GM12878 (cell line): ENCODE data around the gene INSIG2. TPM values are rescaled to one million over a fixed set of nuclear protein-coding genes. Genes with fewer than 3 reads are reported as not detected.

Source experiments
- EZH2 ChIP-seq: IDR thresholded peaks from 2 replicates; pipeline ENCODE4 v1.6.1; 2012; ENCODE audit warnings: low read depth, mild to moderate bottlenecking, control low read depth, inconsistent platforms, low read length, borderline replicate concordance; ENCODE audit not compliant: control insufficient read depth
- FOXK2 ChIP-seq: fragments of 450-650 bp; IDR thresholded peaks from 2 replicates; pipeline ENCODE4 v1.6.1; 2017; ENCODE audit warnings: mild to moderate bottlenecking, moderate library complexity
- GABPA ChIP-seq: IDR thresholded peaks from 2 replicates; pipeline ENCODE4 v1.6.1; 2014; ENCODE audit warnings: antibody characterized with exemption, low read depth, mild to moderate bottlenecking, inconsistent platforms
- PAX8 ChIP-seq: fragments of 450-650 bp; IDR thresholded peaks from 2 replicates; pipeline ENCODE4 v1.6.1; 2017; ENCODE audit warnings: mild to moderate bottlenecking, moderate library complexity
- SREBF2 ChIP-seq: IDR thresholded peaks from 2 replicates; pipeline ENCODE4 v1.6.1; 2012; ENCODE audit warnings: mild to moderate bottlenecking, low read length
- SUPT20H ChIP-seq: IDR thresholded peaks from 2 replicates; pipeline ENCODE4 v1.6.1; 2011; ENCODE audit warnings: low read depth, mild to moderate bottlenecking, low read length, moderate library complexity, borderline replicate concordance; ENCODE audit not compliant: control insufficient read depth
- TAF1 ChIP-seq: IDR thresholded peaks from 2 replicates; pipeline ENCODE4 v1.6.1; 2011; ENCODE audit warnings: mild to moderate bottlenecking, low read depth, low read length, borderline replicate concordance
- TBL1XR1 ChIP-seq: IDR thresholded peaks from 2 replicates; pipeline ENCODE4 v1.6.1; 2012; ENCODE audit warnings: low read depth, low read length, improper control_type of control experiment
- TCF3 ChIP-seq: IDR thresholded peaks from 2 replicates; pipeline ENCODE4 v1.6.1; 2012; ENCODE audit warnings: low read depth, mild to moderate bottlenecking, low read length, borderline replicate concordance; ENCODE audit not compliant: insufficient read depth
- polyA plus RNA-seq, 11 experiments: library from polyadenylated mRNA; depleted of rRNA in 4 of 11; unstranded in 6 of 11; stranded (reverse) in 5 of 11; fragments of >200 nt; fragmentation: Nextera tagmentation in 4 of 11; fragmentation: Illumina TruSeq in 1 of 11; extraction: Ambion mirVana in 4 of 11; extraction: Trizol in 1 of 11; gene quantifications; 1 replicate in 1 of 11; 2 replicates in 10 of 11; pipeline versions ENCODE4 v1.2.1 to v1.2.3, GENCODE V29; 2011 to 2016; ENCODE audit warnings: inconsistent platforms in 2 of 11, missing spikeins in 2 of 11, low read depth in 1 of 11
- total RNA-seq, 4 experiments: library from RNA; depleted of rRNA in 3 of 4; stranded (reverse); fragments of >200 nt in 3 of 4; fragmentation: Illumina TruSeq in 1 of 4; extraction: Trizol in 1 of 4; gene quantifications; 2 replicates each; pipeline versions ENCODE4 v1.2.1 to v1.2.3, GENCODE V29; 2013 to 2021
- TF ChIP-seq, protein P1 (sequence below): fragments of 150-350 bp; IDR thresholded peaks from 2 replicates; pipeline ENCODE4 v1.6.1; 2016; ENCODE audit warnings: low read depth, low read length
- TF ChIP-seq, protein P2 (sequence below): IDR thresholded peaks from 2 replicates; pipeline ENCODE4 v1.6.1; 2012; ENCODE audit warnings: improper control_type of control experiment, low read depth, low read length; ENCODE audit not compliant: insufficient replicate concordance
- TF ChIP-seq, protein P3 (sequence below): fragments of 450-650 bp; IDR thresholded peaks from 2 replicates; pipeline ENCODE4 v1.6.1; 2017; ENCODE audit warnings: borderline replicate concordance
- TF ChIP-seq, protein P4 (sequence below): fragments of 450-650 bp; IDR thresholded peaks from 2 replicates; pipeline ENCODE4 v1.6.1; 2017; ENCODE audit warnings: mild to moderate bottlenecking, low read depth, inconsistent platforms; ENCODE audit not compliant: poor library complexity, severe bottlenecking
- TF ChIP-seq, protein P5 (sequence below), 3 experiments: IDR thresholded peaks in 2 of 3; conservative IDR thresholded peaks in 1 of 3; 2 replicates each; pipeline ENCODE4 v1.5.1; 2011; ENCODE audit warnings: low read depth in 3 of 3, low read length in 3 of 3, mild to moderate bottlenecking in 3 of 3, control low read depth in 2 of 3, moderate library complexity in 2 of 3, inconsistent platforms in 1 of 3, mixed read lengths in 1 of 3; ENCODE audit not compliant: control insufficient read depth in 2 of 3, insufficient read depth in 1 of 3; ENCODE audit errors: extremely low read depth in 1 of 3

INSIG2 gene
- total and polyA plus RNA-seq, 10 of the 15 experiments (the other 5 are each of a cell fraction or from before 2014, with no cell fraction given), result 4.9 to 92.7 (median 12.0) TPM

DNA sequence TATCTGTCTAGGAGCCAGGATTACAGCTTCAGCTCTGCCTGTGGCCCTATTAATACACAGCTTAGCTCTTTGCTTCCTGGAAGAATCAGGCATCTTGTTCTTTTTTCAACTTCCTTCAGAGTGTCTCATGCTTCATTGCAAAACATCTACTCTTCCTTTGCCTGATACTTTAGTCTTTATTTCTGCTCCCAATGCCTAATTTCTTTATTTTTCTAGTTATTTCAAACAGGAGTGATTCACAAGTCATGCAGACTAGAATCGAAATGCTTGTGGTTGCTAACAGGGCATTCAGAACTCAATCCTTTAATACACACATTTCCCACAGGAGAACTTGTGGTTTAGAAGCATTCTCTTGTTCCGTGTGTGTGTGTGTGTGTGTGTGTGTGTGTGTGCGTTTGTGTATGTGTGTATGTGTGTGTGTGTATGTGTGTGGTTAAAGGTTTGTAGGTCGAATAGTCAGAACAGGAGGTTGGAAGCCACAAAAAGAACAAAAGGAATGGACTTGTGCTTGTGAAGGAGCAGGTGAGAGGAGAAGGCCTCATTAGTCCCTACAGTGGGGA lies 28.3 kb upstream of the INSIG2 start (continued):
- TF ChIP-seq FOXK2 (no peak), SREBF2 (no peak), EZH2 (0 out of 2 replicates have a peak, but pooled peaks have one; percentile 39), PAX8 (no peak), GABPA (peak; percentile 76), TAF1 (no peak), SUPT20H (no peak), TCF3 (0 out of 2 replicates have a peak, but pooled peaks have one; percentile 22), TBL1XR1 (peak; percentile 74; the same call in 1 of the 2 replicates)
- TF ChIP-seq, protein P1, sequence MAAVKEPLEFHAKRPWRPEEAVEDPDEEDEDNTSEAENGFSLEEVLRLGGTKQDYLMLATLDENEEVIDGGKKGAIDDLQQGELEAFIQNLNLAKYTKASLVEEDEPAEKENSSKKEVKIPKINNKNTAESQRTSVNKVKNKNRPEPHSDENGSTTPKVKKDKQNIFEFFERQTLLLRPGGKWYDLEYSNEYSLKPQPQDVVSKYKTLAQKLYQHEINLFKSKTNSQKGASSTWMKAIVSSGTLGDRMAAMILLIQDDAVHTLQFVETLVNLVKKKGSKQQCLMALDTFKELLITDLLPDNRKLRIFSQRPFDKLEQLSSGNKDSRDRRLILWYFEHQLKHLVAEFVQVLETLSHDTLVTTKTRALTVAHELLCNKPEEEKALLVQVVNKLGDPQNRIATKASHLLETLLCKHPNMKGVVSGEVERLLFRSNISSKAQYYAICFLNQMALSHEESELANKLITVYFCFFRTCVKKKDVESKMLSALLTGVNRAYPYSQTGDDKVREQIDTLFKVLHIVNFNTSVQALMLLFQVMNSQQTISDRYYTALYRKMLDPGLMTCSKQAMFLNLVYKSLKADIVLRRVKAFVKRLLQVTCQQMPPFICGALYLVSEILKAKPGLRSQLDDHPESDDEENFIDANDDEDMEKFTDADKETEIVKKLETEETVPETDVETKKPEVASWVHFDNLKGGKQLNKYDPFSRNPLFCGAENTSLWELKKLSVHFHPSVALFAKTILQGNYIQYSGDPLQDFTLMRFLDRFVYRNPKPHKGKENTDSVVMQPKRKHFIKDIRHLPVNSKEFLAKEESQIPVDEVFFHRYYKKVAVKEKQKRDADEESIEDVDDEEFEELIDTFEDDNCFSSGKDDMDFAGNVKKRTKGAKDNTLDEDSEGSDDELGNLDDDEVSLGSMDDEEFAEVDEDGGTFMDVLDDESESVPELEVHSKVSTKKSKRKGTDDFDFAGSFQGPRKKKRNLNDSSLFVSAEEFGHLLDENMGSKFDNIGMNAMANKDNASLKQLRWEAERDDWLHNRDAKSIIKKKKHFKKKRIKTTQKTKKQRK, result no peak
- TF ChIP-seq, protein P2, sequence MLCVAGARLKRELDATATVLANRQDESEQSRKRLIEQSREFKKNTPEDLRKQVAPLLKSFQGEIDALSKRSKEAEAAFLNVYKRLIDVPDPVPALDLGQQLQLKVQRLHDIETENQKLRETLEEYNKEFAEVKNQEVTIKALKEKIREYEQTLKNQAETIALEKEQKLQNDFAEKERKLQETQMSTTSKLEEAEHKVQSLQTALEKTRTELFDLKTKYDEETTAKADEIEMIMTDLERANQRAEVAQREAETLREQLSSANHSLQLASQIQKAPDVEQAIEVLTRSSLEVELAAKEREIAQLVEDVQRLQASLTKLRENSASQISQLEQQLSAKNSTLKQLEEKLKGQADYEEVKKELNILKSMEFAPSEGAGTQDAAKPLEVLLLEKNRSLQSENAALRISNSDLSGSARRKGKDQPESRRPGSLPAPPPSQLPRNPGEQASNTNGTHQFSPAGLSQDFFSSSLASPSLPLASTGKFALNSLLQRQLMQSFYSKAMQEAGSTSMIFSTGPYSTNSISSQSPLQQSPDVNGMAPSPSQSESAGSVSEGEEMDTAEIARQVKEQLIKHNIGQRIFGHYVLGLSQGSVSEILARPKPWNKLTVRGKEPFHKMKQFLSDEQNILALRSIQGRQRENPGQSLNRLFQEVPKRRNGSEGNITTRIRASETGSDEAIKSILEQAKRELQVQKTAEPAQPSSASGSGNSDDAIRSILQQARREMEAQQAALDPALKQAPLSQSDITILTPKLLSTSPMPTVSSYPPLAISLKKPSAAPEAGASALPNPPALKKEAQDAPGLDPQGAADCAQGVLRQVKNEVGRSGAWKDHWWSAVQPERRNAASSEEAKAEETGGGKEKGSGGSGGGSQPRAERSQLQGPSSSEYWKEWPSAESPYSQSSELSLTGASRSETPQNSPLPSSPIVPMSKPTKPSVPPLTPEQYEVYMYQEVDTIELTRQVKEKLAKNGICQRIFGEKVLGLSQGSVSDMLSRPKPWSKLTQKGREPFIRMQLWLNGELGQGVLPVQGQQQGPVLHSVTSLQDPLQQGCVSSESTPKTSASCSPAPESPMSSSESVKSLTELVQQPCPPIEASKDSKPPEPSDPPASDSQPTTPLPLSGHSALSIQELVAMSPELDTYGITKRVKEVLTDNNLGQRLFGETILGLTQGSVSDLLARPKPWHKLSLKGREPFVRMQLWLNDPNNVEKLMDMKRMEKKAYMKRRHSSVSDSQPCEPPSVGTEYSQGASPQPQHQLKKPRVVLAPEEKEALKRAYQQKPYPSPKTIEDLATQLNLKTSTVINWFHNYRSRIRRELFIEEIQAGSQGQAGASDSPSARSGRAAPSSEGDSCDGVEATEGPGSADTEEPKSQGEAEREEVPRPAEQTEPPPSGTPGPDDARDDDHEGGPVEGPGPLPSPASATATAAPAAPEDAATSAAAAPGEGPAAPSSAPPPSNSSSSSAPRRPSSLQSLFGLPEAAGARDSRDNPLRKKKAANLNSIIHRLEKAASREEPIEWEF, result peak; percentile 45
- TF ChIP-seq, protein P3, sequence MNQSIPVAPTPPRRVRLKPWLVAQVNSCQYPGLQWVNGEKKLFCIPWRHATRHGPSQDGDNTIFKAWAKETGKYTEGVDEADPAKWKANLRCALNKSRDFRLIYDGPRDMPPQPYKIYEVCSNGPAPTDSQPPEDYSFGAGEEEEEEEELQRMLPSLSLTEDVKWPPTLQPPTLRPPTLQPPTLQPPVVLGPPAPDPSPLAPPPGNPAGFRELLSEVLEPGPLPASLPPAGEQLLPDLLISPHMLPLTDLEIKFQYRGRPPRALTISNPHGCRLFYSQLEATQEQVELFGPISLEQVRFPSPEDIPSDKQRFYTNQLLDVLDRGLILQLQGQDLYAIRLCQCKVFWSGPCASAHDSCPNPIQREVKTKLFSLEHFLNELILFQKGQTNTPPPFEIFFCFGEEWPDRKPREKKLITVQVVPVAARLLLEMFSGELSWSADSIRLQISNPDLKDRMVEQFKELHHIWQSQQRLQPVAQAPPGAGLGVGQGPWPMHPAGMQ, result peak; percentile 64; the same call in 1 of the 2 replicates
- TF ChIP-seq, protein P4, sequence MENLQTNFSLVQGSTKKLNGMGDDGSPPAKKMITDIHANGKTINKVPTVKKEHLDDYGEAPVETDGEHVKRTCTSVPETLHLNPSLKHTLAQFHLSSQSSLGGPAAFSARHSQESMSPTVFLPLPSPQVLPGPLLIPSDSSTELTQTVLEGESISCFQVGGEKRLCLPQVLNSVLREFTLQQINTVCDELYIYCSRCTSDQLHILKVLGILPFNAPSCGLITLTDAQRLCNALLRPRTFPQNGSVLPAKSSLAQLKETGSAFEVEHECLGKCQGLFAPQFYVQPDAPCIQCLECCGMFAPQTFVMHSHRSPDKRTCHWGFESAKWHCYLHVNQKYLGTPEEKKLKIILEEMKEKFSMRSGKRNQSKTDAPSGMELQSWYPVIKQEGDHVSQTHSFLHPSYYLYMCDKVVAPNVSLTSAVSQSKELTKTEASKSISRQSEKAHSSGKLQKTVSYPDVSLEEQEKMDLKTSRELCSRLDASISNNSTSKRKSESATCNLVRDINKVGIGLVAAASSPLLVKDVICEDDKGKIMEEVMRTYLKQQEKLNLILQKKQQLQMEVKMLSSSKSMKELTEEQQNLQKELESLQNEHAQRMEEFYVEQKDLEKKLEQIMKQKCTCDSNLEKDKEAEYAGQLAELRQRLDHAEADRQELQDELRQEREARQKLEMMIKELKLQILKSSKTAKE, result peak; percentile 91
- TF ChIP-seq, protein P5, sequence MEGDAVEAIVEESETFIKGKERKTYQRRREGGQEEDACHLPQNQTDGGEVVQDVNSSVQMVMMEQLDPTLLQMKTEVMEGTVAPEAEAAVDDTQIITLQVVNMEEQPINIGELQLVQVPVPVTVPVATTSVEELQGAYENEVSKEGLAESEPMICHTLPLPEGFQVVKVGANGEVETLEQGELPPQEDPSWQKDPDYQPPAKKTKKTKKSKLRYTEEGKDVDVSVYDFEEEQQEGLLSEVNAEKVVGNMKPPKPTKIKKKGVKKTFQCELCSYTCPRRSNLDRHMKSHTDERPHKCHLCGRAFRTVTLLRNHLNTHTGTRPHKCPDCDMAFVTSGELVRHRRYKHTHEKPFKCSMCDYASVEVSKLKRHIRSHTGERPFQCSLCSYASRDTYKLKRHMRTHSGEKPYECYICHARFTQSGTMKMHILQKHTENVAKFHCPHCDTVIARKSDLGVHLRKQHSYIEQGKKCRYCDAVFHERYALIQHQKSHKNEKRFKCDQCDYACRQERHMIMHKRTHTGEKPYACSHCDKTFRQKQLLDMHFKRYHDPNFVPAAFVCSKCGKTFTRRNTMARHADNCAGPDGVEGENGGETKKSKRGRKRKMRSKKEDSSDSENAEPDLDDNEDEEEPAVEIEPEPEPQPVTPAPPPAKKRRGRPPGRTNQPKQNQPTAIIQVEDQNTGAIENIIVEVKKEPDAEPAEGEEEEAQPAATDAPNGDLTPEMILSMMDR (IDR thresholded peaks at IDR 0.05 in 2 of 3, conservative IDR thresholded peaks at IDR 0.05 in 1 of 3; ENCODE audit: control insufficient read depth in 2 of 3, extremely low read depth in 1 of 3, insufficient read depth in 1 of 3, low read depth in 3 of 3, low read length in 3 of 3), result no peak
